Measurements from ENCODE around the gene SCCPDH.
"Not testable (repeated sequence)": the region's sequence is repeated elsewhere in the genome, so short reads cannot be mapped to it uniquely, and the experiment has no call there.

SCCPDH gene

DNA sequence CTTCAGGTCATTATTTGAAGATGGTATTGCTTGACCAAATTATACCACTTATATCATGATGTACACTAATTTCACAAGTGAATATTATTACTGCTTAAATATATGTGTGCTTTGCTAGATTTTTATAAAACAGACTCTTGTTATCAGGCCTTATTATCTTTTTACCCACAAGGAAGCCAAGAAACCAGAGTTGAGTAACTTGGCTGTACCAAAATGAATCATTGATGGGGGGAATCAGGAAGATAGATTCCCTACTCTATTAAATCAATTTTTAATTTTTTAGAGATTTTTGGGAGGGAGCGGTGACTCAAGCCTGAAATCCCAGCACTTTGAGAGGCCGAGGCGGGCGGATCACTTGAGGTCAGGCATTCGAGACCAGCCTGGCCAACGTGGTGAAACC lies 16.0 kb upstream of the SCCPDH start:
- DNase-seq, result no peak

DNA sequence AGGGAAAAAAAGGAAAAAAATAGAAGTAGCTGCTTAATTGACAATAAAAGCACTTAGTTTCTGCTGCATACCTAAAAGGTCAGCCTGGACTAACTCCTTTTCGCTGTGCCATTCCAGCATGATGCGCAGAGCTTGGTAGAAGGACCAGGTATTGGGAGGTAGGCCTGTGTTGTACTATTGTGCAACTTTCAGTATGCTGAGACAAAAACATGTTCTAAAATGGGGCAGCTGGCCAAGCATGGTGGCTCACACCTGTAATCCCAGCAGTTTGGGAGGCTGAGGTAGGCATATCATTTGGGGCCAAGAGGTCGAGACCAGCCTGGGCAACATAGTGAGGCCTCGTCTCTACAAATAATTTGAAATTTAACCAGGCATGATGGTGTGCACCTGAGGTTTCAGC lies 15.0 kb upstream of the SCCPDH start:
- no peak for DNase-seq

DNA sequence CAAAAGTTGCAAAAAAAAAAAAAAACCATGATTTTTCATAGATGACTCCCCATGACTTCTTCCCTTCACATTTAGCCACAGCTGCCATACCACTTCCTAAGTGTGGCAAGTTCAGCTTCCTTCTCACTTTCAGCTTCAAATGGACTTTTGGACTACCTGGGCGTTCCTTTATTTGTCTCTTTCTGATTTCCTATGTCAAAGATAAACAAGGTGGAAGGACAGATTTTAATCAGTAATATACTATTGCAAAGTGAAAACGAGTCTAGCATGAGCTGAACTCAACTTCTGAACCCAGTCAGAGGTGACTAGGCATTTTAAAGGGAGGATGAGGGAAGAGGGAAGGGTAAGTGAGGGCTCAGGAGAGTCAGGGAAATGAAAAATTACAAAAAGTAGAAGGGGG lies 14.4 kb upstream of the SCCPDH start:
- no peak for DNase-seq

DNA sequence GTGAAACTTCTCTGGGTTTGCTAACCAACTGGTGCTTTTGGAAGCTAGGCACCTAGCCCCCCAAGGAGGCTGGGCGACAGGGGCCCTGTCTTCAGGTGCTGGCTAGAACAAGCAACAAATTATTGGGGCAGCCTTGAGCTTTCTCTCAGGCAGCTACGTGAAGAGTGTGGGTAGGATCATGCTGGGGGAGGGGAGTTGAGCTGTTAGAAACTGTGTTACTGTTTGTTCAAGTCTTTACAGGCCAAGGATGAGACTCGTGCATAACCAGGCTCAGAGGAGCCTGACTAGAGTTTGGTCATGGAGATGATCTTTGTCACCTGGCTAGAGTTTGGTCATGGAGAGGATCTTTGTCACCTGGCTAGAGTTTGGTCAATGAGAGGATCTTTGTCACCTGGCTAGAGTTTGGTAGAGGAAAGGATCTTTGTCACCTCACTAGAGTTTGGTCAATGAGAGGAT lies 12.6 kb upstream of the SCCPDH start:
- no peak for DNase-seq

DNA sequence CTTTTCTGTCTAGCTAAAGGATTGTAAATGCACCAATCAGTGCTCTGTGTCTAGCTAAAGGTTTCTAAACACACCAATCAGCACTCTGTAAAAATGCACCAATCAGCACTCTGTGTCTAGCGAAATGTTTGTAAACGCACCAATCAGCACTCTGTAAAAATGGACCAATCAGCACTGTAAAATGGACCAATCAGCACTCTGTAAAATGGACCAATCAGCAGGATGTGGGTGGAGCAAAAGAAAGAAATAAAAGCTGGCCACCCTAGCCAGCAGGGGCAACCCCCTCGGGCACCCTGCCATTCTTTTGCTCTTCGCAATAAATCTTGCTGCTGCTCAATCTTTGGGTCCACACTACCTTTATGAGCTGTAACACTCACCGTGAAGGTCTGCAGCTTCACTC lies 11.8 kb upstream of the SCCPDH start:
- not testable (repeated sequence) for DNase-seq

DNA sequence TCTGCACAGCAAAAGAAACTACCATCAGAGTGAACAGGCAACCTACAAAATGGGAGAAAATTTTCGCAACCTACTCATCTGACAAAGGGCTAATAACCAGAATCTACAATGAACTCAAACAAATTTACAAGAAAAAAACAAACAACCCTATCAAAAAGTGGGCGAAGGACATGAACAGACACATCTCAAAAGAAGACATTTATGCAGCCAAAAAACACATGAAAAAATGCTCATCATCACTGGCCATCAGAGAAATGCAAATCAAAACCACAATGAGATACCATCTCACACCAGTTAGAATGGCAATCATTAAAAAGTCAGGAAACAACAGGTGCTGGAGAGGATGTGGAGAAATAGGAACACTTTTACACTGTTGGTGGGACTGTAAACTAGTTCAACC lies 4.8 kb upstream of the SCCPDH start:
- not testable (repeated sequence) for DNase-seq

DNA sequence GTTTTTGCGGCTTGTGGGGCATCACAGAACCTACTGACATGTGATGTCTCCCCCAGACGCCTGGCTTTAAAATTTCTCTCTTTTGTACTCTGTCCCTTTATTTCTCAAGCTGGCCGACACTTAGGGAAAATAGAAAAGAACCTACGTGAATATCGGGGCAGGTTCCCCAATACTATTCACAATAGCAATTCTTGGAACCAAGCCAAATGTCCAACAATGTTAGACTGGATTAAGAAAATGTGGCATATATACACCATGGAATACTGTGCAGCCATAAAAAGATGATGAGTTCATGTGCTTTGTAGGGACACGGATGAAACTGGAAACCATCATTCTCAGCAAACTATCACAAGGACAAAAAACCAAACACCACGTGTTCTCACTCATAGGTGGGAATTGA lies 3.4 kb upstream of the SCCPDH start:
- not testable (repeated sequence) for DNase-seq

DNA sequence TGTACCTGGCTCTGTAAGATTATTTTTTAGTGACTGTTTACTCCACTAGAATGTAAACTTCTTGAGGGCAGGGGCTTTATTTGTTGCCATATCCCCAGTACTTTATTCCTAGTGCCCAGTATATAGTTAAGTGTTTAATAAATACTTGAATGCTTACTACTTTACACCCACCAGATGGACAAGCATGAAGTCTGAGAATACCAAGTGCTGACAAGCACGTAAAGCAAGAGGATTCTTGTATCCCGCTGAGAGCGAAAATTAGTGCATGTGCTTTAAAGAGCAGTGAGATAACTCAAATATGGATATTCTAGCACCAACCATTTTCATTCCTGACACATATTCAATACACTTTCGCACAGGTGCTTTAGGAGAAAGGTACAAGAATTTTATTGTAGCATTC lies 1.5 kb upstream of the SCCPDH start:
- no peak for DNase-seq

DNA sequence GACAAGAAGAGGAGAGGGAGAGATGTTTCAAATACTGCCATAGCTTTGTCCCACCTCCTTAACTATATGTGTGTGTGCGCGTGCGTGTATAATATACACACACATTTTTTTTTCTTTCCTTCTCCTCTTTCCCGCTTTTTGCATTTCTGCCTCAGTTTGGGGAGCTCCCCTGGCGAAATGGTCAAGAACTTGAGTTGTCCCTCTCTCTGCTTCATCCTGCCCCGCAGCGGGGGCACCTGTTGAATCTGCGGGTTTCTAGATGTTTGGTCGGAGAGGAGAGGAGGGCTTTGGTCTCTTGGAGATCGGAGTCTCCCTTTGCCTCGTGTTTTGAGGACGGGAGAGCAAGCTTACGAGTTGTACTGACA lies 504 bp downstream of the SCCPDH start:
- DNase-seq, result no peak

DNA sequence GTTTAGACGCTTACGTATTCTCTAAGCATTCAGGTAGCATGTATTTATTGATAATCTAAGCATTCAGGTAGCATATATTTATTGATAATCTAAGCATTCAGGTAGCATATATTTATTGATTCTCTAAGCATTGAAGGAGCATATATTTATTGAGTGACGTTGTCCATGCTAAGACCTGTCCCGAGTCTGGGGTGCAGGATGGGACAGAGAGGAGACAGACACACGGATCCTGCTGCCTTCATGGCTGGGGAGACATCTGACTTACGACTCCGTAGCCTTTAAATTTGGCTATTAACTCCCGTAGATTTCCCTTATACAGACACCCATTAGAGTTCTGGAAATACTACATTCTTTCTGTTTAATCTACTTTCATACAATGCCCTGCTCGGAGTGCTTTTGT lies 982 bp downstream of the SCCPDH start:
- no peak for DNase-seq

DNA sequence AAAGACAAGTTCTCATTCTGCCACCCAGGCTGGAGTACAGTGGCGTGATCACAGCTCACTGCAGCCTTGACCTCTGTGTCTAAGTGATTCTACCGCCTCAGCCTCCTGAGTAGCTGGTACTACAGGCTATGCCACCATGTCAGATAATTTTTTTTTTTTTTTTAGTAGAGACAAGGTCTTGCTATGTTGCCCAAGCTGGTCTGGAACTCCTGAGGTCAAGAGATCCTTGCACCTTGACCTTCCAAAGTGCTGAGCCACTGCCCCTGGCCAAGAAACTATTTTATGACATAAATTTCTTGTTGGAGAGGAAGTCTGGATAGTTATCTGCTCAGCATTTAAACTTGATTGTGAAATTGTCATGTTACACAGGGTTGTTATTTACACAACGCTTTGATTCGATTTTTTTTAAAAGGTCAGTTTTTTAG lies 2.1 kb downstream of the SCCPDH start:
- DNase-seq, result no peak

DNA sequence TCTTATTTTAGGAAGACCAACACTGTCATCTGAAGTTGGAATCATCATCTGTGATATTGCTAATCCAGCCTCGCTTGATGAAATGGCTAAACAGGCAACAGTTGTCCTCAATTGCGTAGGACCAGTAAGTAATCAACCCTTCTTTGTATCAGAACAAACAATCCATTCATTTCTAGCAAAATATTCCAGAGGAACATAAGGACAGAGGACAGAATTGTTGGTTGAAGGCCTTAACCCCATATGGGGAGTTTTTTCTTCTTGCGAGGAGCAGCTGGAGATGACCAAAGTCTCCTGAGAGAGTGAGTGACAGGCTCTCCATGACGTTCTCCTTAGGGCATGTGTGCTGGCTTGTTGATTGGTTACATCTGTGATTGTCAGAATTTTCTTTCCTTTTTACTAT lies 2.7 kb downstream of the SCCPDH start:
- no peak for DNase-seq

DNA sequence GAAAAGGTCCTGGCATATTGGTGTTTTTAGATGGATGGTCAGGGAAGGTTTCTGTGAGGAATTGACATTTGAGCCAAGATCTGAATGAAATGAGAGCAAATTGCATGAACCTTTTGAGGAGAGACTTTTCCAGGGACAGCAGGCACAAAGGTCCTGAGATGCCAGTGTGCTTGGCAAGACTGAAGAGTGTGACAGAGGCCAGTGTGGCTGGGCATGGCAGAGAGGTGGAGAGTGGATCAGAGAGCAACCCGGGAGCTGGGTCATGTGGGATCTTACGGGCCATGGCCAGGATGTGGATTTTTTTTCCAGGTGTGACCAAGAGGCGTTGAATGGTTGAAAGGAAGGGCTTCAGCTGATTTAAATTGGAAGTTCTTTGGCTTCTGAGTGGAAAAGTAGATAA lies 3.4 kb downstream of the SCCPDH start:
- no peak for DNase-seq

DNA sequence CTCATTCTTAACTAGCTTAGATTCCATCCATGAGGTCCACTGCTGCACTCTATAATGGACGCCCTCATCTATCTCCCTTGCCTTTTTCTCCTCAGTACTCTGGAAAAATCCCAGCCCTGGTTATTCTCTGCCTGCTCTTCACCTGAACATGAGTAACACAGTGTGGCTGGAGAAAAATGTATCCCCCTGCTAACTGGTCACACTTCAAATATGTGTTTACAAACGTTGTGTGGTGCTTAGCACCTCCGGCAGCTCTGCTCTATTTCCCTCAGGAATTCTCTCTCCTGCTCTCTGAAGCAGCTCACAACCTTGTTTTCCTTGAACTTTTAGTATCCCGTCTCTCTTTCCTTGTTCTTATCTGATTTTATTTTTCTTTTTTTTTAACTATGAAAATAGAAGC lies 4.1 kb downstream of the SCCPDH start:
- DNase-seq, result no peak

DNA sequence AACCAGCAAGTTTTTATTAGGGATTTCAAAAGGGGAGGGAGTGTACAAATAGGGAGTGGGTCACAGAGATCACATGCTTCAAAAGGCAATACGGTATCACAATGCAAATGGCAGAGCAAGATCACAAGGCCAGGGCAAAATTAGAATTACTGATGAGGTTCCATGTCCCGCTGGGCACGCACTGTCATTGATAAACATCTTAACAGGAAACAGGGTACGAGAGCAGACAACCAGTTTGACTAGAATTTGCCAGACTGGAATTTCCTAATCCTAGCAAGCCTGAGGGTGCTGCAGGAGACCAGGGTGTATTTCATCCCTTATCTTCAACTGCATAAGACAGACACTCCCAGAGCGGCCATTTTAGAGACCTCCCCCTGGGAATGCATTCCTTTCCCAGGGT lies 4.8 kb downstream of the SCCPDH start:
- not testable (repeated sequence) for DNase-seq

DNA sequence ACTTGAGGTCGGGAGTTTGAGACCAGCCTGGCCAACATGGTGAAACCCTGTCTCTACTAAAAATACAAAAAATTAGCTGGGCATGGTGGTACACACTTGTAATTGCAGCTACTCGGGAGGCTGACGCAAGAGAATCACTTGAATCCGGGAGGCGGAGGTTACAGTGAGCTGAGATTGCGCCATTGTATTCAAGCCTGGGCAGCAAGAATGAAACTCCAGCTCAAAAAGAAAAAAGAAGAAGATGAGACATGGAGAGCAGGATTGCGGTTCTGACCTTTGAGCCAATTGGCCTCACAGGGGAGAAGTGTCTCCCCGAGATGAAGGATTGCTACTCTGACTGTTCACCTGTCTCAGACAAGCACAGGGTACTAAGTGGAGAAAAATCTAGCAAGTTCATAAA lies 6.6 kb downstream of the SCCPDH start:
- DNase-seq, result no peak

DNA sequence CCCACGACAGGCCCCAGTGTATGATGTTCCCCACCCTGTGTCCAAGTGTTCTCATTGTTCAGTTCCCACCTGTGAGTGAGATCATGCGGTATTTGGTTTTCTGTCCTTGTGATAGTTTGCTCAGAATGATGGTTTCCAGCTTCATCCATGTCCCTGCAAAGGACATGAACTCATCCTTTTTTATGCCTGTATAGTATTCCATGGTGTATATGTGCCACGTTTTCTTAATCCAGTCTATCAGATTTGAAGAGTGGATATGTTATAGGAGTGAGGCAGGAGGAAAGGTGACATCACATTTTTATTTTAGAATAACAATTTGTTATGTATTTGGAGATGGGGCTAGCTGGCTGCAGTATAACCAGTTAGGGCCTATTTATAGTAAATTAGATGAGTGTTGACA lies 7.7 kb downstream of the SCCPDH start:
- not testable (repeated sequence) for DNase-seq

DNA sequence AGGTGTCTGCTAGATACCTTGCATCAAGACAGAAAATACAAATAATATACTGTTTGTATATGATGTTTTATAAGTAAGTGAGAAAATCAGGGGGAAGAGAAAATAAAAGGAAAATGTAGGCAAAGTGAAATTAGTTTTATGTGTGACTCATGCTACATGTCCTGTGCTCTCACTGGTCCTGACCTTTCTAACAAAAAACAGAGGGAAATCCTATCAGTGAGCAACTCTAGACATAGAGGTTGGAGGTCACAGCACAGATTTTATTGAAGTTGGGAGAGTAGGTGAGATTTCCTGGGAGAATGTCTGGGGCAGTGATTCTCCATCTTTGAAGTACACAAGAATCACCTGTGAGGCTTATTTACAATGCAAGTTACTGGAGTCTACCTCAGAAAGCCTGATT lies 9.5 kb downstream of the SCCPDH start:
- DNase-seq, result no peak

DNA sequence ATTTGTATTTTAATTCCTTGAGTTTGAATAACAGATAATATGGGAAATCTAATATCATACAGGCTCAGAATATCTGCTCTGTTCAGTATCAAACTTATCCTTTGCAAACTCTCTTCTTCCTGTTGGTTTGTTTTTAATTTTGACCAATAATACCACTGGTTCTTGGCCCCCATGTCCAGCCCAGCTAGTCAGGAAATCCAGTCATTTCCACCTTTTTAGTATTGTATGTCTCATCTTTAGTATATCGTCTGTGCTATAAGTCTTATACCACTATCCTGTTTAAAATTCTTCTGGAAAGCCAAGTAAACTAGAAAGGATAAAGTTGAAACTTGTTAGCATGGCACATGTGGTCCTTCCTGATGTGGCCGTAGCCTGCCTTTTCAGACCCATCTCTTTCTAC lies 10.7 kb downstream of the SCCPDH start:
- no peak for DNase-seq

DNA sequence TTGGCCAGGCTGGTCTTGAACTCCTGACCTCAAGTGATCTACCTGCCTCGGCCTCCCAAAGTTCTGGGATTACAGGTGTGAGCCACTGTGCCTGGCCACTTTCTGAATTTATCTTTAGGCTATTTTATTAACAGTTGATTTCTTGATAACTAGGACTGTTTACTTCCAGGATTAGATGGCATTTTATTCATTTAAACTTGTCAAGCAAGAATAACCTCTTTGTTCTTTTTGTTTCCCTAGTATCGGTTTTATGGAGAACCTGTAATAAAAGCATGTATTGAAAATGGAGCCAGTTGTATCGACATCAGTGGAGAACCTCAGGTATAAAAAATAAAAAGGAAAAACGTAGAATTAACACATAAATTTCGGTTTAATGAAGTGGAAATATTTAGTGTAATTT lies 11.5 kb downstream of the SCCPDH start:
- DNase-seq, result no peak

DNA sequence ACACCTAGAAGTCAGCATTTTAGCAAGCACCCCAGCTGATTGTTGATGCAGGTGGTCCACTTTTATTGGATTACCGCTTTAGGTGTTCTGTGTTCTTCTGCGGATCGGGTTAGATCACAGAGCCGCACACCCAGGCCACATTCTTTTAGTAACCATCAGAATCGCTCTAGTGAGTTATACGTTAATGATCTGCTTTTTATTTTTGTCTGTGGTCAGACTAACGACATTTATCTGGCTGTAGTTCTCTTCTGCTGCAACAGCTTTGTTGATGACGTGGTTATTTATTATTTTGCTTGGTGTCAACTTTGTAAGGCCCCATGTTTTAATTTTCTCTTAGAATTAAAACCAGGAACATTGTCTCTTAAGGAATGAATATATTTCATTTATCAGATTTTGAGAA lies 18.2 kb downstream of the SCCPDH start:
- DNase-seq, result no peak

DNA sequence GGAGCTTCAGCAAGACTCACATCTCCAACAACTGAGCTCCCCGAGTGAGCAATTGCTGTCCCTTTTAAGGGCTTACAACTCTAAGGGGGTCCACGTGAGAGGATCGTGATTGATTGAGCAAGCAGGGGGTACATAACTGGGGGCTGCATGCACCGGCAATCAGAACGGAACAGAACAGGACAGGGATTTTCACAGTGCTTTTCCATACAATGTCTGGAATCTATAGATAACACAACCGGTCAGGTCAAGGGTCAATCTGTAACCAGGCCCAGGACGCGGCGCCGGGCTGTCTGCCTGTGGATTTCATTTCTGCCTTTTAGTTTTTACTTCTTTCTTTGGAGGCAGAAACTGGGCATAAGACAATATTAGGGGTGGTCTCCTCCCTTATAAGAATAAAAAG lies 21.9 kb downstream of the SCCPDH start:
- DNase-seq, result not testable (repeated sequence)

DNA sequence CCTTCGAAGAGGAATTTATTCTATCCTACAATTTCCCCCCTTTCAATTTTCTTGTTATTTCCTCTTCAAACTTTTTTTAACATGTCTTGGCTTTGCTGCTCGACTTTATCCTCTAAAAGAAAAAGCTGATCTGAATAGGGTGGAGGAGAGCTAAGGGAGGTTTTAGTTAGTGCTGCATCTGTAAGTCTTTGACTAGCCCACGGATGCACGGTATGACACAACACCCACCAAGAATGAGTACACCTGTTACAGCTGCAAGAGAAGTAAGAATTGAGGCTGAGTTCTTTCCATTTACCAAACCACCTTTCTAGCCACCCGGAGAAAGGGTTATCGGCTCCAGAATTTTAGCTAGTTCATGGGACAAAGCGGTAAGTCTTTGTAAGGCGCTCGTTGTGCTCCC lies 23.8 kb downstream of the SCCPDH start:
- no peak for DNase-seq

DNA sequence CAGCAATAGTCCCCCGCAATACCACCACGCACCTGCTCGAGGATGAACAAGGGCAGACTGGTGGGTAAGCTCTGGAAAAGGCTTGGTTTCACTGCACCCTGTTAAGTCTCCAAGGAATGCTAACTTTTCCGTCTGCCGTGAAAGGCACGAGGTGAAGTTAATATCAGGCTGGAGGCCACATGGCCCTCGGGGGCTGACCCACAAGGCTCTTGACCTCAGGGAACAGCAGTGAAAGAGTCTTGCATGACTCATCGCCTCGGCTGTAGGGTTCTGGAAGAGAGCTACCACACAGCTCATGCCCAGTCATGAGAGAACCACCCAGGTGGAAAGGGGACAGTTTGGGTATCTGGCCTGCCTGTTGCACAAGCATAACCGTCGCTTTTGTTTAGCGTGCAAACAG lies 24.7 kb downstream of the SCCPDH start:
- DNase-seq, result no peak

DNA sequence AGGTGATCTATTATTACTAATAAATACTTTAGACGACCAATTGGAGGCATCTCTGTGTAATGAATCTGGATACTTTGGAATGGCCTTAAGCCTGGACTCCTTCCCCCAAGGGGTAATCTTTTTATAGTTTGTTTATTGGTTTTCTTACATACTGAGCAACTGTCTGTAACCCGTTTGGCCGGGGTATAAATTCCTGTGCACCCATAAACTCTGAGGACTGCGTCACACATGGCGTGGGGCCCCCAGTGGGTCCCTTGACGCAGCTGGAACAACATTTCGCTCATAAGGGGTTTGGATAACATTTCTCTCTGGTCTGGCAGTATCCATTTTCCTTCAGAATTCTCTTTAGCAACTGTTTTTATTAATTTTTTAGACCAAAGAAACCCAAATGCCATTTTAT lies 26.5 kb downstream of the SCCPDH start:
- DNase-seq, result no peak
